B cell (primary cell): ENCODE measurements around the gene STRBP. TPM values are rescaled to one million over a fixed set of nuclear protein-coding genes. Genes with fewer than 3 reads are reported as not detected.
A peak's percentile ranks its signal among the peaks of the same experiment; 100 is the strongest.

Experiments
- ATAC-seq: fragments of 200-7000 bp; cut with Tn5 transposase; one replicate; pipeline ENCODE4 v1.10.0; 2021; ENCODE audit warnings: low read depth, mild to moderate bottlenecking, moderate number of reproducible peaks, moderate library complexity
- CTCF ChIA-PET: fragments of 350-600 bp; sonication (Branson Sonifier 250); formaldehyde crosslinking; loops from one replicate; lab custom pipeline; 2021; ENCODE audit warnings: antibody characterized with exemption, inconsistent platforms; lab: Charles Lee
- POLR2A ChIA-PET: fragments of 350-600 bp; sonication (Branson Sonifier 250); formaldehyde crosslinking; loops from one replicate; lab custom pipeline; 2021; ENCODE audit warnings: antibody characterized with exemption; lab: Charles Lee
- DNase-seq: peaks from one replicate; pipeline ENCODE4 v3.0.0; 2013
- H2AFZ ChIP-seq: 2 replicates; pipeline ENCODE4 v1.6.1; 2012; ENCODE audit warnings: mild to moderate bottlenecking, low read depth, low read length; ENCODE audit not compliant: insufficient read depth, poor library complexity, severe bottlenecking
- H3K27ac ChIP-seq, 2 donors: 1 replicate in 1 of 2; 2 replicates in 1 of 2; pipeline ENCODE4 v1.5.1; 2012 to 2013; ENCODE audit warnings: low read length in 2 of 2, mild to moderate bottlenecking in 2 of 2, moderate library complexity in 1 of 2
- H3K27me3 ChIP-seq, 4 experiments: fragments of 200-600 bp in 1 of 4; sonication (generic) in 1 of 4; replicated peaks in 1 of 4; 1 replicate in 2 of 4; 2 replicates in 2 of 4; pipeline versions ENCODE4 v1.6.1 to v1.7.0; 2013 to 2016; ENCODE audit warnings: low read length in 3 of 4, mild to moderate bottlenecking in 2 of 4, mixed read lengths in 1 of 4, moderate library complexity in 1 of 4; ENCODE audit not compliant: insufficient read depth in 4 of 4, control insufficient read depth in 3 of 4; ENCODE audit errors: control extremely low read depth in 1 of 4
- H3K36me3 ChIP-seq, 2 experiments: replicated peaks in 1 of 2; 1 replicate in 1 of 2; 2 replicates in 1 of 2; pipeline versions ENCODE4 v1.6.1 to v1.7.1; 2013; ENCODE audit warnings: low read length in 1 of 2; ENCODE audit not compliant: insufficient read depth in 2 of 2, control insufficient read depth in 1 of 2; ENCODE audit errors: control extremely low read depth in 1 of 2, extremely low read depth in 1 of 2
- H3K4me1 ChIP-seq, 2 donors: fragments of 200-600 bp in 1 of 2; sonication (generic) in 1 of 2; 1 replicate in 1 of 2; 2 replicates in 1 of 2; pipeline versions ENCODE4 v1.5.1 to v1.6.1; 2013 to 2017; ENCODE audit warnings: low read length in 2 of 2; ENCODE audit not compliant: control insufficient read depth in 2 of 2, insufficient read depth in 2 of 2
- H3K4me2 ChIP-seq: replicated peaks from 2 replicates; pipeline ENCODE3; 2012; ENCODE audit warnings: mild to moderate bottlenecking, low read depth, low read length; ENCODE audit not compliant: poor library complexity, severe bottlenecking
- H3K4me3 ChIP-seq, 5 experiments: fragments of 200-600 bp in 1 of 5; sonication (generic) in 1 of 5; 1 replicate in 3 of 5; 2 replicates in 2 of 5; pipeline versions ENCODE4 v1.5.1 to v1.7.0; 2011 to 2016; ENCODE audit warnings: low read length in 4 of 5, mild to moderate bottlenecking in 4 of 5, low read depth in 2 of 5, control low read depth in 1 of 5, moderate library complexity in 1 of 5; ENCODE audit not compliant: insufficient read depth in 1 of 5; ENCODE audit errors: control extremely low read depth in 1 of 5, extremely low read depth in 1 of 5
- H3K79me2 ChIP-seq: fragments of 200-600 bp; sonication (generic); one replicate; pipeline ENCODE4 v1.6.0; 2016; ENCODE audit warnings: low read length; ENCODE audit not compliant: control insufficient read depth, insufficient read depth
- H3K9ac ChIP-seq: fragments of 200-600 bp; sonication (generic); 2 replicates; pipeline ENCODE4 v1.6.1; 2017; ENCODE audit warnings: mild to moderate bottlenecking, low read length, moderate library complexity
- H3K9me3 ChIP-seq, 3 donors: one replicate each; pipeline versions ENCODE4 v1.6.1 to v1.7.1; 2013; ENCODE audit warnings: low read length in 2 of 3; ENCODE audit not compliant: control insufficient read depth in 2 of 3, insufficient read depth in 1 of 3; ENCODE audit errors: control extremely low read depth in 1 of 3
- H4K20me1 ChIP-seq: 2 replicates; pipeline ENCODE4 v1.6.0; 2012; ENCODE audit warnings: mild to moderate bottlenecking, low read length; ENCODE audit not compliant: insufficient read depth, control insufficient read depth, poor library complexity, severe bottlenecking
- H3K27ac Mint-ChIP-seq: one replicate; pipeline ENCODE4 v1.8.0; 2021; ENCODE audit warnings: mixed read lengths
- H3K27me3 Mint-ChIP-seq: one replicate; pipeline ENCODE4 v1.8.0; 2021; ENCODE audit warnings: mixed read lengths
- H3K4me1 Mint-ChIP-seq: one replicate; pipeline ENCODE4 v1.8.0; 2021; ENCODE audit warnings: mixed read lengths
- H3K4me3 Mint-ChIP-seq: one replicate; pipeline ENCODE4 v1.8.0; 2021; ENCODE audit warnings: mixed read lengths
- H3K9me3 Mint-ChIP-seq: one replicate; pipeline ENCODE4 v1.8.0; 2022; ENCODE audit warnings: mixed read lengths; ENCODE audit not compliant: insufficient read depth
- EZH2 ChIP-seq: IDR thresholded peaks from 2 replicates; pipeline ENCODE4 v1.6.1; 2012; ENCODE audit warnings: borderline replicate concordance, low read depth, mild to moderate bottlenecking, moderate library complexity, low read length; ENCODE audit not compliant: insufficient read depth, poor library complexity, severe bottlenecking
- WGBS: methylation state at CpG from one replicate; pipeline ENCODE4 v1.1.5; 2013; ENCODE audit warnings: missing lambda C conversion rate; ENCODE audit not compliant: insufficient coverage; 5-methylcytosine and 5-hydroxymethylcytosine counted together
- intact Hi-C: fragments of 100-400 bp; cut with micrococcal nuclease; formaldehyde crosslinking; loops from one replicate; pipeline ENCODE4 v1.10.0; 2022
- polyA plus RNA-seq: library from polyadenylated mRNA; depleted of rRNA; stranded (reverse); fragments of >200 nt; gene quantifications from 2 replicates; pipeline ENCODE4 v1.2.3, GENCODE V29; 2012
- total RNA-seq, 2 donors: library from RNA; stranded (reverse); fragments of 120-200 nt in 1 of 2; gene quantifications; 1 replicate in 1 of 2; 2 replicates in 1 of 2; pipeline versions ENCODE4 v1.2.3 to v1.2.4, GENCODE V29; 2013 to 2022
- TF ChIP-seq, protein P1 (sequence below): fragments of 200-600 bp; IDR thresholded peaks from one replicate; pipeline ENCODE4 v1.8.0; 2022; ENCODE audit warnings: antibody characterized with exemption, mild to moderate bottlenecking

Gene STRBP
- total and polyA plus RNA-seq, 2 donors (not counting 1 experiment from before 2014, with no cell fraction given) = 39.1 to 189 TPM

- ChIA-PET POLR2A (no interaction called here), CTCF (interaction anchor here (0.6 to 1.6 kb wide), 3 partner anchors 9 to 196 kb away, joined by 3 read pairs; no protein-coding TSS in a partner anchor)
- Histone ChIP-seq H3K4me2 (no peak overlapping the region), H2AFZ (no peak overlapping the region), H3K36me3 (no peaks in the 10 kb centered on the region), H3K4me1 (peaks cover 39 to 48% of the 10 kb centered on the region in 2 donors), H3K27me3 (no peaks in the 10 kb centered on the region), H4K20me1 (peaks cover 22% of the 10 kb centered on the region), H3K79me2 (peaks cover 94% of the 10 kb centered on the region), H3K27ac (peak overlapping the region; percentile 2 to 35), H3K9ac (no peak overlapping the region), H3K4me3 (no peak overlapping the region), H3K9me3 (no peaks in the 10 kb centered on the region)
- DNase-seq (no peak), ATAC-seq (no peak)
- Mint-ChIP-seq H3K9me3 (peaks cover under 1% of the 10 kb centered on the region), H3K4me1 (peaks cover 17% of the 10 kb centered on the region), H3K4me3 (no peak overlapping the region), H3K27ac (no peak overlapping the region), H3K27me3 (no peaks in the 10 kb centered on the region)
- intact Hi-C loops = no loop called here
- TF ChIP-seq, protein P1, sequence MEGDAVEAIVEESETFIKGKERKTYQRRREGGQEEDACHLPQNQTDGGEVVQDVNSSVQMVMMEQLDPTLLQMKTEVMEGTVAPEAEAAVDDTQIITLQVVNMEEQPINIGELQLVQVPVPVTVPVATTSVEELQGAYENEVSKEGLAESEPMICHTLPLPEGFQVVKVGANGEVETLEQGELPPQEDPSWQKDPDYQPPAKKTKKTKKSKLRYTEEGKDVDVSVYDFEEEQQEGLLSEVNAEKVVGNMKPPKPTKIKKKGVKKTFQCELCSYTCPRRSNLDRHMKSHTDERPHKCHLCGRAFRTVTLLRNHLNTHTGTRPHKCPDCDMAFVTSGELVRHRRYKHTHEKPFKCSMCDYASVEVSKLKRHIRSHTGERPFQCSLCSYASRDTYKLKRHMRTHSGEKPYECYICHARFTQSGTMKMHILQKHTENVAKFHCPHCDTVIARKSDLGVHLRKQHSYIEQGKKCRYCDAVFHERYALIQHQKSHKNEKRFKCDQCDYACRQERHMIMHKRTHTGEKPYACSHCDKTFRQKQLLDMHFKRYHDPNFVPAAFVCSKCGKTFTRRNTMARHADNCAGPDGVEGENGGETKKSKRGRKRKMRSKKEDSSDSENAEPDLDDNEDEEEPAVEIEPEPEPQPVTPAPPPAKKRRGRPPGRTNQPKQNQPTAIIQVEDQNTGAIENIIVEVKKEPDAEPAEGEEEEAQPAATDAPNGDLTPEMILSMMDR = no peak
- TF ChIP-seq EZH2 = no peak
- 78% methylated on average over 1 of the region's 1 CpG for WGBS
Observed at GRCh38 chr9:123191680-123192079, 76.7 kb downstream of the STRBP start.

GRCh38 chr9:123191260-123191659 is 77.1 kb downstream of the STRBP start:
- POLR2A ChIA-PET = no interaction called here
- H4K20me1 ChIP-seq = peaks cover 22% of the 10 kb centered on the region
- H3K79me2 ChIP-seq = peaks cover 94% of the 10 kb centered on the region
- Mint-ChIP-seq H3K27me3 (no peaks in the 10 kb centered on the region), H3K4me3 (no peak overlapping the region), H3K4me1 (peaks cover 17% of the 10 kb centered on the region), H3K27ac (no peak overlapping the region), H3K9me3 (no peaks in the 10 kb centered on the region)
- intact Hi-C loops = no loop called here
- no peak overlapping the region for H3K4me3 ChIP-seq
- DNase-seq = no peak
- H3K4me1 ChIP-seq = peaks cover 42 to 51% of the 10 kb centered on the region in 2 donors
- TF ChIP-seq, protein P1 = no peak
- no peak for TF ChIP-seq EZH2
- H3K9ac ChIP-seq = no peak overlapping the region
- H3K4me2 ChIP-seq = no peak overlapping the region
- no peaks in the 10 kb centered on the region for H3K36me3 ChIP-seq
- CTCF ChIA-PET = interaction anchor here (0.6 to 0.9 kb wide), 2 partner anchors 92 to 158 kb away, joined by 3 read pairs; no protein-coding TSS in a partner anchor
- WGBS = 100% methylated on average over 2 of the region's 4 CpGs
- no peak overlapping the region for H2AFZ ChIP-seq
- H3K9me3 ChIP-seq = no peaks in the 10 kb centered on the region
- H3K27ac ChIP-seq = peak overlapping the region in 1 of 2 donors; percentile 35
- ATAC-seq = no peak
- no peaks in the 10 kb centered on the region for H3K27me3 ChIP-seq
